Astrocyte (in vitro differentiated cells and primary cell): ENCODE results near the gene KLHL14. TPM values are rescaled to one million over a fixed set of nuclear protein-coding genes. Genes with fewer than 3 reads are reported as not detected.

Experiments used
- DNase-seq: peaks from one replicate; pipeline ENCODE4 v3.0.0-alpha.2; 2010; ENCODE audit warnings: low read depth
- FAIRE-seq: peaks from 2 replicates; lab custom pipeline; 2011; peaks lifted over from hg19 to GRCh38; lab: Jason Lieb, UNC
- H2AFZ ChIP-seq: 2 replicates; pipeline ENCODE4 v1.6.0; 2012; ENCODE audit warnings: low read depth, low read length, inconsistent platforms
- H3K27ac ChIP-seq: 2 replicates; pipeline ENCODE4 v1.5.1; 2011; ENCODE audit warnings: low read depth, low read length, inconsistent platforms
- H3K27me3 ChIP-seq: 2 replicates; pipeline ENCODE4 v1.6.0; 2011; ENCODE audit warnings: low read length, inconsistent platforms; ENCODE audit not compliant: insufficient read depth
- H3K36me3 ChIP-seq: 2 replicates; pipeline ENCODE4 v1.5.1; 2011; ENCODE audit warnings: low read length, inconsistent platforms; ENCODE audit not compliant: insufficient read depth
- H3K4me1 ChIP-seq: 2 replicates; pipeline ENCODE4 v1.5.1; 2011; ENCODE audit warnings: low read length, inconsistent platforms; ENCODE audit not compliant: insufficient read depth
- H3K4me2 ChIP-seq: 2 replicates; pipeline ENCODE4 v1.6.0; 2012; ENCODE audit warnings: low read length, inconsistent platforms
- H3K4me3 ChIP-seq: 2 replicates; pipeline ENCODE4 v1.5.1; 2011; ENCODE audit warnings: low read depth, mild to moderate bottlenecking, low read length, inconsistent platforms; ENCODE audit not compliant: insufficient read depth
- H3K79me2 ChIP-seq: 2 replicates; pipeline ENCODE4 v1.6.0; 2012; ENCODE audit warnings: mild to moderate bottlenecking, low read length, inconsistent platforms; ENCODE audit not compliant: insufficient read depth
- H3K9ac ChIP-seq: 2 replicates; pipeline ENCODE4 v1.6.0; 2012; ENCODE audit warnings: mild to moderate bottlenecking, low read length, inconsistent platforms
- H3K9me3 ChIP-seq: 2 replicates; pipeline ENCODE4 v1.5.1; 2012; ENCODE audit warnings: low read depth, mild to moderate bottlenecking, low read length, inconsistent platforms; ENCODE audit not compliant: insufficient read depth
- H4K20me1 ChIP-seq: 2 replicates; pipeline ENCODE4 v1.6.0; 2012; ENCODE audit warnings: low read length, inconsistent platforms; ENCODE audit not compliant: insufficient read depth
- H3K27ac Mint-ChIP-seq: one replicate; pipeline ENCODE4 v1.8.0; 2021; ENCODE audit warnings: mild to moderate bottlenecking, mixed read lengths; ENCODE audit not compliant: unreplicated experiment
- H3K27me3 Mint-ChIP-seq: one replicate; pipeline ENCODE4 v1.8.0; 2021; ENCODE audit warnings: low read depth, mixed read lengths; ENCODE audit not compliant: unreplicated experiment
- H3K36me3 Mint-ChIP-seq: one replicate; pipeline ENCODE4 v1.8.0; 2021; ENCODE audit warnings: low read depth, mixed read lengths; ENCODE audit not compliant: unreplicated experiment
- H3K4me1 Mint-ChIP-seq: one replicate; pipeline ENCODE4 v1.8.0; 2021; ENCODE audit warnings: low read depth, mixed read lengths; ENCODE audit not compliant: unreplicated experiment
- H3K4me3 Mint-ChIP-seq: one replicate; pipeline ENCODE4 v1.8.0; 2021; ENCODE audit warnings: mild to moderate bottlenecking, moderate library complexity, mixed read lengths; ENCODE audit not compliant: unreplicated experiment
- H3K9me3 Mint-ChIP-seq: one replicate; pipeline ENCODE4 v1.8.0; 2021; ENCODE audit warnings: mild to moderate bottlenecking, mixed read lengths; ENCODE audit not compliant: unreplicated experiment
- EZH2 ChIP-seq: IDR thresholded peaks from 2 replicates; pipeline ENCODE4 v1.6.1; 2012; ENCODE audit warnings: mild to moderate bottlenecking, low read length, inconsistent platforms; ENCODE audit not compliant: insufficient read depth
- total RNA-seq: library from RNA; stranded (reverse); gene quantifications from 2 replicates; pipeline ENCODE4 v1.2.1, GENCODE V29; 2021
- TF ChIP-seq, protein P1 (sequence below): IDR thresholded peaks from 2 replicates; pipeline ENCODE4 v1.5.1; 2011; ENCODE audit warnings: low read depth, mild to moderate bottlenecking, inconsistent platforms, low read length, moderate library complexity; ENCODE audit not compliant: insufficient read depth

The KLHL14 gene
- total RNA-seq, 1 donor from 2014 or later: 0.39 TPM

DNA sequence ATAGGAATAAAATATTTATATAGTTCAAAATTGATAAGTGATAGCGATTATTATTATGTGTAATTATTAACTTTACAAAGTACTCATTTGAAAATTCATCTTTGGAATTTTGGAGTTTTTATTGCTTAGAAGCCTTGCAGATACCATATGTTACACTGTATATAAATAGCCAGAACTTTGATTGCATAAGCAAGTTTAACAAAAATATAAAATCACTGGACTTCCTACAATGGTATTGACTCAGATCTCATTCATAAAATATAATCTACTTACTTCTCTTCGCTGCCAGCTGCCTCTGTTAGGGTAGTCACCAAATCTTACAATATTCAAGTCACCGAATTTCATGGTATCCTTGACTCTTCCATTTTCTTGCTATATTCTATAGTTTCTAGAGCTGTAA, 22.5 kb downstream of the KLHL14 start:
- Mint-ChIP-seq H3K4me3 (no peak overlapping the region), H3K4me1 (peaks cover 8% of the 10 kb centered on the region), H3K27me3 (no peaks in the 10 kb centered on the region), H3K27ac (no peak overlapping the region), H3K9me3 (peaks cover 3% of the 10 kb centered on the region), H3K36me3 (no peaks in the 10 kb centered on the region)
- no peaks in the 10 kb centered on the region for H3K9me3 ChIP-seq
- no peaks in the 10 kb centered on the region for H3K27me3 ChIP-seq
- no peak overlapping the region for H3K27ac ChIP-seq
- no peaks in the 10 kb centered on the region for H4K20me1 ChIP-seq
- no peaks in the 10 kb centered on the region for H3K4me1 ChIP-seq
- FAIRE-seq: no peak
- no peak overlapping the region for H3K4me3 ChIP-seq
- no peak overlapping the region for H3K4me2 ChIP-seq
- H3K9ac ChIP-seq: no peak overlapping the region
- DNase-seq: no peak
- no peaks in the 10 kb centered on the region for H3K79me2 ChIP-seq
- no peaks in the 10 kb centered on the region for H3K36me3 ChIP-seq
- no peak overlapping the region for H2AFZ ChIP-seq
- TF ChIP-seq, protein P1, sequence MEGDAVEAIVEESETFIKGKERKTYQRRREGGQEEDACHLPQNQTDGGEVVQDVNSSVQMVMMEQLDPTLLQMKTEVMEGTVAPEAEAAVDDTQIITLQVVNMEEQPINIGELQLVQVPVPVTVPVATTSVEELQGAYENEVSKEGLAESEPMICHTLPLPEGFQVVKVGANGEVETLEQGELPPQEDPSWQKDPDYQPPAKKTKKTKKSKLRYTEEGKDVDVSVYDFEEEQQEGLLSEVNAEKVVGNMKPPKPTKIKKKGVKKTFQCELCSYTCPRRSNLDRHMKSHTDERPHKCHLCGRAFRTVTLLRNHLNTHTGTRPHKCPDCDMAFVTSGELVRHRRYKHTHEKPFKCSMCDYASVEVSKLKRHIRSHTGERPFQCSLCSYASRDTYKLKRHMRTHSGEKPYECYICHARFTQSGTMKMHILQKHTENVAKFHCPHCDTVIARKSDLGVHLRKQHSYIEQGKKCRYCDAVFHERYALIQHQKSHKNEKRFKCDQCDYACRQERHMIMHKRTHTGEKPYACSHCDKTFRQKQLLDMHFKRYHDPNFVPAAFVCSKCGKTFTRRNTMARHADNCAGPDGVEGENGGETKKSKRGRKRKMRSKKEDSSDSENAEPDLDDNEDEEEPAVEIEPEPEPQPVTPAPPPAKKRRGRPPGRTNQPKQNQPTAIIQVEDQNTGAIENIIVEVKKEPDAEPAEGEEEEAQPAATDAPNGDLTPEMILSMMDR: no peak
- no peak for TF ChIP-seq EZH2

DNA sequence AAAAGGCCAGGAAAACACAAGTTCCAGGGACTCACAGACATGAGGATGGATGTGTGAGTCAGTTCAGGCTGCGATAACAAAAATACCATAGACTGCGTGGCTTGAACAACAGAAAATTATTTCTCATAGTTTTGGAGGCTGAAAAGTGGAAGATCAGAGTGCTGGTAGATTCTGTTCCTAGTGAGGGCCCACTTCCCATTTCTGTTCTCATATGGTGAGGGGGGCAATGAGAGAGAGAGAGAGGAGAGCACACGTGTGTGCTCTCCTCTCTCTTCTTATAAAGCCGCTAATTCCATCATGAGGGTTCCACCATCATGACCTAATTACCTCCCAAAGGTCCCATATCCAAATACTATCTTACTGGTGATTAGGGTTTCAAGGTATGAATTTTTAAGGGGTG, 23.0 kb downstream of the KLHL14 start:
- no peak overlapping the region for H3K27ac Mint-ChIP-seq
- Histone ChIP-seq H2AFZ (no peak overlapping the region), H3K36me3 (no peaks in the 10 kb centered on the region), H3K9me3 (no peaks in the 10 kb centered on the region), H3K27ac (no peak overlapping the region), H3K79me2 (no peaks in the 10 kb centered on the region), H3K4me2 (no peak overlapping the region), H4K20me1 (no peaks in the 10 kb centered on the region), H3K27me3 (no peaks in the 10 kb centered on the region), H3K9ac (no peak overlapping the region), H3K4me3 (no peak overlapping the region), H3K4me1 (no peaks in the 10 kb centered on the region)
- no peak for TF ChIP-seq EZH2
- TF ChIP-seq, protein P1: no peak
- H3K4me1 Mint-ChIP-seq: peaks cover 5% of the 10 kb centered on the region
- H3K36me3 Mint-ChIP-seq: no peaks in the 10 kb centered on the region
- H3K9me3 Mint-ChIP-seq: peaks cover 3% of the 10 kb centered on the region
- H3K4me3 Mint-ChIP-seq: no peak overlapping the region
- H3K27me3 Mint-ChIP-seq: no peaks in the 10 kb centered on the region
- no peak for DNase-seq
- FAIRE-seq: no peak

DNA sequence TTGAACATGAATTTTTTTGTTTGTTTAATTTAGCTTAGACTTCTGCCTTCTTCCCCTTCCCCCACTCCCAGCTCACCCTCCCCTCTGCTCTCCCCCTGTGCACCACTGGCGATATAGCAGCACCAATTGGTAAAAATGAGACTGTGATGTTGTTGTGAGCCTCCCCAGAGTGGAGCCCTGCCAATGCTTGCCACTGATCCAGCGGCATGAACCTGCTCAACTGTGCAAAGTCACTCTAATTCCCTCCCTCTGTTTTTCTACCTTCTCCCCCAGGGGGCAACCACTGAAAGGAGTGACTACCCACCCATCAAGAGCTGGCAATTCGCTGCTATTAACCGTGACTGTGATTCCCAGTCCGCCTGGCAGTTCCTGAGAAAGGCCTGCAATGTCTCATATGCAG, 30.2 kb downstream of the KLHL14 start:
- Histone ChIP-seq H3K4me1 (no peaks in the 10 kb centered on the region), H2AFZ (peak overlapping the region; percentile 26), H3K9ac (no peak overlapping the region), H3K79me2 (no peaks in the 10 kb centered on the region), H3K27ac (no peak overlapping the region), H3K9me3 (no peaks in the 10 kb centered on the region), H3K4me3 (no peak overlapping the region), H3K27me3 (no peaks in the 10 kb centered on the region), H4K20me1 (no peaks in the 10 kb centered on the region), H3K36me3 (no peaks in the 10 kb centered on the region), H3K4me2 (no peak overlapping the region)
- no peak for FAIRE-seq
- H3K27me3 Mint-ChIP-seq: no peaks in the 10 kb centered on the region
- no peaks in the 10 kb centered on the region for H3K4me1 Mint-ChIP-seq
- H3K9me3 Mint-ChIP-seq: no peaks in the 10 kb centered on the region
- TF ChIP-seq, protein P1: no peak
- no peak for TF ChIP-seq EZH2
- DNase-seq: no peak
- H3K27ac Mint-ChIP-seq: no peak overlapping the region
- H3K36me3 Mint-ChIP-seq: no peaks in the 10 kb centered on the region
- H3K4me3 Mint-ChIP-seq: no peak overlapping the region
